Fibroblast of pulmonary artery (primary cell): ENCODE results near the gene ITM2C.

Experiments used
- DNase-seq: peaks from one replicate; pipeline ENCODE4 v3.0.0-alpha.2; 2010; ENCODE audit warnings: low read depth
- H3K4me3 ChIP-seq: replicated peaks from 2 replicates; pipeline ENCODE4 v1.5.1; 2011; ENCODE audit warnings: low read depth, mild to moderate bottlenecking, control low read depth, low read length, moderate library complexity
- TF ChIP-seq, protein P1 (sequence below): IDR thresholded peaks from 2 replicates; pipeline ENCODE4 v1.5.1; 2011; ENCODE audit warnings: mild to moderate bottlenecking, control low read depth, low read length, inconsistent platforms; ENCODE audit errors: missing control alignments

Gene ITM2C

DNA sequence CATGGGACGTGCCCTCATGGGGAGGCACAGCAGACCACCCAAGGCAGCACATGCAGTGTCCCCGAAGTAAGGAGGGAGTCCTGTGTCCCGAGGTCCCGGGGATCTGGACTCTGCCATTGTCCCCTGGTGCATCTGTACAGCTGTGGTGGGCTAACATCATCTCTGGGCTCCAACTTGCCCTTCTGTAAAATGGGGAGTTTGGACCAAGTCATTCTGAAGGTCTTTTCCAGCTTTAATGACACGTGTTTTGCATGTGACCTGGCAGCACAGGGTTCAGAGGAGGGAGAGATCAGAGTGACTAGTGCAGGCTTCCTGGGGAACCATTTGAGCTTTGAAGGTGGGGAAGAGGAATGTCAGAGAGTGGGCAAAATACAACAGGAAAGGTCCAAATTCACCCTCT lies 21.5 kb downstream of the ITM2C start:
- TF ChIP-seq, protein P1, sequence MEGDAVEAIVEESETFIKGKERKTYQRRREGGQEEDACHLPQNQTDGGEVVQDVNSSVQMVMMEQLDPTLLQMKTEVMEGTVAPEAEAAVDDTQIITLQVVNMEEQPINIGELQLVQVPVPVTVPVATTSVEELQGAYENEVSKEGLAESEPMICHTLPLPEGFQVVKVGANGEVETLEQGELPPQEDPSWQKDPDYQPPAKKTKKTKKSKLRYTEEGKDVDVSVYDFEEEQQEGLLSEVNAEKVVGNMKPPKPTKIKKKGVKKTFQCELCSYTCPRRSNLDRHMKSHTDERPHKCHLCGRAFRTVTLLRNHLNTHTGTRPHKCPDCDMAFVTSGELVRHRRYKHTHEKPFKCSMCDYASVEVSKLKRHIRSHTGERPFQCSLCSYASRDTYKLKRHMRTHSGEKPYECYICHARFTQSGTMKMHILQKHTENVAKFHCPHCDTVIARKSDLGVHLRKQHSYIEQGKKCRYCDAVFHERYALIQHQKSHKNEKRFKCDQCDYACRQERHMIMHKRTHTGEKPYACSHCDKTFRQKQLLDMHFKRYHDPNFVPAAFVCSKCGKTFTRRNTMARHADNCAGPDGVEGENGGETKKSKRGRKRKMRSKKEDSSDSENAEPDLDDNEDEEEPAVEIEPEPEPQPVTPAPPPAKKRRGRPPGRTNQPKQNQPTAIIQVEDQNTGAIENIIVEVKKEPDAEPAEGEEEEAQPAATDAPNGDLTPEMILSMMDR = no peak
- H3K4me3 ChIP-seq = no peak overlapping the region
- no peak for DNase-seq

DNA sequence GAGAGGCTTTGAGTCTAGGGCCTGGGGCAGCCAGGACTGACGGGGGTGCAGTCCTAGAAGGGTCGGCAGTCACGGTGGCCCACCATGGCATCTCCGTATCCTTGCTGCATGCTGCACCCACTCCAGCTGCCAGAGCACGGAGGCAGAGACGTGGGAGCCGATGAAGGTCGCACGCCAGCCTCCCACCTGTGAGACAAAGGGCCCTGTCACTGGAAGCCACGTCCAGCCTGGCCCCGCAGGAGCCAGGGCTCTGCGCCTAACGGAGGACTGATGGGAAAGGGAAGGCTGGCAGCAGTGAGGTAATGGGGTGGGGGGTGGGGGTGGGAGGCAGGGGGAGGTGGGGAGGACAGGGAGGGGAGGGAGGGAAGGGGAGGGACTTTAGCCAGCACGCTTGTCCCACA lies 21.9 kb downstream of the ITM2C start:
- TF ChIP-seq, protein P1 = no peak
- DNase-seq = no peak
- H3K4me3 ChIP-seq = no peak overlapping the region

DNA sequence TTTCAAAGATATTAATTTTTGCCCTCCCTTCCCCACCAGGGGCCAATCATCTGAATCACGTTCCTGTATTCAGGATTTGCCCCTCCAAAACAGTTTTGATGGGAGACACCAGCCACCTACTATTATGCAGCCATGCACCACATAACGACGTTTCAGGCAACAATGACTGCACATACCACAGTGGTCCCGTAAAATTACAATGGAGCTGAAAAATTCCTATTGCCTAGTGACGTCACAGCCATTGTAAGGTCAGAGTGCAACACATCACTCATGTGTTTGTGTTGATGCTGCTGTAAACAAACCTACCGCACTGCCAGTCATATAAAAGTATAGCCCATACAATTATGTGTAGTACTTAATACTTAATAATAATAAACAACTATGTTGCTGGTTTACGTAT lies 22.6 kb downstream of the ITM2C start:
- no peak for DNase-seq
- TF ChIP-seq, protein P1 = no peak

DNA sequence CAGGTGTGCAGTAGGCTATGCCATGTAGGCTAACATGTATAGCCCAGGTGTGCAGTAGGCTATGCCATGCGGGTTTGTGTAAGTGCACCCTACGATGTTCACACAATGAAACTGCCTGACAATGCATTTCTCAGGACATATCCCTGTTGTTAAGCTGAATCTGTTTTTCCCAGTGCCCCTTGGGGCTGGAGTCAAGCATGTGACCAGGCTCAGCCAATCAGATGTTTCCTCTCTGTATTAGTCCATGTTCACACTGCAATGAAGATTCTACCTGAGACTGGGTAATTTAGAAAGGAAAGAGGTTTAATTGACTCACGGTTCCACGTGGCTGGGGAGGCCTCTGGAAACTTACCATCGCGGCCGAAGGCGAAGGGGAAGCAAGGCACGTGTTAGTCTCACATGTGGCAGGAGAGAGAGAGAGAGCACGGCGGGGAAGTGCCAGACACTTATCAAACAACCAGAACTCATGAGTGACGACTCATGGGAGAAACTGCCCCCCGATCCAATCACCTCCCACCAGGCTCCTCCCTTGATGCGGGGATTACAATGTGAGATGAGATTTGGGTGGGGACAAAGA lies 24.2 kb downstream of the ITM2C start:
- no peak for DNase-seq
- TF ChIP-seq, protein P1 = no peak
- no peak overlapping the region for H3K4me3 ChIP-seq

More for the DNA sequence above, 22.6 kb downstream of the ITM2C start:
- H3K4me3 ChIP-seq = no peak overlapping the region

DNA sequence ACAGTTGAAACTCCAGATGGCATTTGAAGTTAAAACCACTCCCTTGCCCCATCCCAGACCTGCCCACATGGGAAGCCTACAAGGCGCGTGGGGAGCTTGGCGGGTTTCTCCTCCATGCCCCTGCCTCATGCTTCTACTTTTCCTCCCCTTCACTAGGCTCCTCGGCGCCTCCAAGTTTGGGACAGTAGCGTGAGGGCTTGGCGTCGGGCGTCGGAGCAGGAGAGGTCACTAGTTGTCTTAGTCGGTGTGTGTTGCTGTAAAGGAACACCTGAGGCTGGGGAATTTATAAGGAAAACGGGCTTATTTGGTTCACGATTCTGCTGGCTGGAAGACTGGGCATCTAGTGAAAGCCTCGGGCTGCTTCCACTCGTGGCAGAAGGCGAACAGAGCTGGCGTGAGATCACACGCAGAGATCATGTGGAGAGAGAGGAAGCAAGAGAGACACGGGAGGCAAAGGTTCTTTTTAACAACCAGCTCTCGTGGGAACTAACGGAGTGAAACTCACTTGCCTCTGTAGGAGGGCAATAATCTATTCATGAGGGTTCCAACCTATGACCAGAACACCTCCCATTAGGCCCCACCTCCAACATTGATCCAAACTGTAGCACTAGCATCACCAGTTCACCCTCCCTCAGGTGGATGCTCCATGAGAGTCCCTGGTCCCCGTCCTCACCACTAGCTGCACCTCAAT lies 25.3 kb downstream of the ITM2C start:
- DNase-seq = no peak
- TF ChIP-seq, protein P1 = no peak
- H3K4me3 ChIP-seq = no peak overlapping the region

DNA sequence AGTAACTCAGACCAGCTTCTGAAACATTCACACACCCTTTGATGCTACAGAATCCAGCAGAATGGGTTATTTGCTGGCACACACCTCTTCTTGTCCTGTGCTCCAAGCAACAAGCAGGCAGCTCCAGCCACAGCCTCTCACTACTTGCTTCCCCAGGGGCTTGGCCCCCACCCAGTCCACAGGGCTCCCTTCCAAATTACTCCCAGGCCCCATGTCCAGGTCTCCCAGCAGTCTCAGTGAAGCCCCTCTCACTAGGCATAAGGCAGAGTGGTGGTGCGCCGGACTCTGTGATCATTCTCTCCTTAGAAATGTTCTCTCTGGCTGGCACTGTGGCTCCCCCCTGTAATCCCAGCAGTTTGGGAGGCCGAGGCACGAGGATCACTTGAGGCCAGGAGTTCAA lies 25.9 kb downstream of the ITM2C start:
- TF ChIP-seq, protein P1 = no peak
- DNase-seq = no peak
- H3K4me3 ChIP-seq = no peak overlapping the region

DNA sequence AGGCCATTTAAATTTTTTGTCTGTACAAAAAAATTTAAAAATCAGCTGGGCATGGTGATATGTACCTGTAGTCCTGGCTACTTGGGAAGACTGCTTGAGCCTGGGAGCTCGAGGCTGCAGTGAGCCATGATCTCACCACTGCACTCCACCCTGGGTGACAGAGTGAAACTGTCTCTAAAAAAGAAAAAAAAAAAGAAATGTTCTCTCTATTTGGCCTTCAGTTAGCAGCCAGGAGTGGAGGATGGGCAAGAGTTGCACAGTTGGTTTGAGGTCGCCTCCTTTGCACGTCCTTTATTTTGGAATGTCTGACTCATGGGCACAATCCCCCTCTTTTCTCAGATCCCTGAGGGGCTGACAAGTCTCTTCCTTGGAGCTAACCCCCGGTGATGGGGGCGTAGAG lies 26.3 kb downstream of the ITM2C start:
- no peak overlapping the region for H3K4me3 ChIP-seq
- peak; percentile 26 for DNase-seq

More for the DNA sequence above, 26.3 kb downstream of the ITM2C start:
- TF ChIP-seq, protein P1 = no peak
